Fibroblast of villous mesenchyme (primary cell): ENCODE data around the gene ZSWIM8. TPM values are rescaled to one million over a fixed set of nuclear protein-coding genes. Genes with fewer than 3 reads are reported as not detected.
"Not testable (repeated sequence)": the region's sequence is repeated elsewhere in the genome, so short reads cannot be mapped to it uniquely, and the experiment has no call there.

ENCODE experiments used
- DNase-seq: peaks from one replicate; pipeline ENCODE4 v3.0.0-alpha.2; 2010; ENCODE audit warnings: low read depth
- H3K4me3 ChIP-seq: 2 replicates; pipeline ENCODE4 v1.5.1; 2011; ENCODE audit warnings: low read depth, mild to moderate bottlenecking, low read length
- CTCF ChIP-seq: IDR thresholded peaks from 2 replicates; pipeline ENCODE4 v1.5.1; 2012; ENCODE audit warnings: low read depth, mild to moderate bottlenecking, low read length; ENCODE audit not compliant: insufficient read depth
- total RNA-seq: library from RNA; depleted of rRNA; stranded (reverse); fragments of >200 nt; gene quantifications from 2 replicates; pipeline ENCODE4 v1.2.3, GENCODE V29; 2012

Gene ZSWIM8
- total RNA-seq = 70.2 and 82.5 TPM in 2 replicates

GRCh38 chr10:73785211-73785720 is at the start of gene ZSWIM8:
TSS of gene ZSWIM8 (plus strand) at chr10:73785606. CDS start at chr10:73785879, 273 bp downstream.
- DNase-seq = peak; percentile 97
- TF ChIP-seq CTCF = no peak
- peak within 1 kb of the TSS; percentile 75 for H3K4me3 ChIP-seq

GRCh38 chr10:73740501-73741254 is 44.7 kb upstream of the ZSWIM8 start:
- not testable (repeated sequence) for H3K4me3 ChIP-seq, DNase-seq

DNA sequence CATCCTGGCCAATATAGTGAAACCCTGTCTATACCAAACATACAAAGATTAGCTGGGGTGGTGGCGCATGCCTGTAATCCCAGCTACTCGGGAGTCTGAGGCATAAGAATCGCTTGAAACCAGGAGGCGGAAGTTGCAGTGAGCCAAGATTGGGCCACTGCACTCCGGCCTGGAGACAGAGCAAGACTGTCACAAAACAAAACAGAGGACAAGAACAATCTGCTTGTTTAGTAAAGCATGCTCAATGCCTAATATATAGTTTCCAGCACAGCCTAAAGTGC is 43.0 kb upstream of the ZSWIM8 start:
- DNase-seq = no peak
- TF ChIP-seq CTCF = no peak
- no peak overlapping the region for H3K4me3 ChIP-seq

GRCh38 chr10:73743327-73743904 is 42.0 kb upstream of the ZSWIM8 start:
- peak overlapping the region; percentile 81 for H3K4me3 ChIP-seq
- no peak for DNase-seq
- no peak for TF ChIP-seq CTCF

GRCh38 chr10:73743905-73744663 is 41.3 kb upstream of the ZSWIM8 start, which contains the start of gene SEC24C:
TSS of gene SEC24C (plus strand) at chr10:73744372. CDS start at chr10:73746833, 2,461 bp downstream.
- DNase-seq = peak; percentile 97
- peak within 1 kb of the TSS; percentile 81 for H3K4me3 ChIP-seq
- no peak for TF ChIP-seq CTCF

DNA sequence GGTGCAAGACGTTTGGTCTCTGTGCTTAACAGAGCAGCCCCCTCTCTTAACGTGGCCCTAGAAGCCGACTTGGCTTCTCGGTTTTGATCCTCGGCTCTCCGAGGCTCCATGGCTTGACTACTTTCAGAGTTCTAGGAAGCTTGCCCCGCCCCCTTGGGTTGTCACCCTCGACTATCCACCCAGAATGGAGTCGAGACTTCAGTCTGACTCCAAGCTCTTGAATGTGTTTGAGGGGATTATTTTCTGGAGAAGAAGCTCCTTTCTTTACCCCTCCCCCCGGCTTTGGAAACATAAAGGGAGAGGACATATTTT is 40.8 kb upstream of the ZSWIM8 start:
- peak; percentile 73 for DNase-seq
- no peak for TF ChIP-seq CTCF
- H3K4me3 ChIP-seq = peak overlapping the region; percentile 81

DNA sequence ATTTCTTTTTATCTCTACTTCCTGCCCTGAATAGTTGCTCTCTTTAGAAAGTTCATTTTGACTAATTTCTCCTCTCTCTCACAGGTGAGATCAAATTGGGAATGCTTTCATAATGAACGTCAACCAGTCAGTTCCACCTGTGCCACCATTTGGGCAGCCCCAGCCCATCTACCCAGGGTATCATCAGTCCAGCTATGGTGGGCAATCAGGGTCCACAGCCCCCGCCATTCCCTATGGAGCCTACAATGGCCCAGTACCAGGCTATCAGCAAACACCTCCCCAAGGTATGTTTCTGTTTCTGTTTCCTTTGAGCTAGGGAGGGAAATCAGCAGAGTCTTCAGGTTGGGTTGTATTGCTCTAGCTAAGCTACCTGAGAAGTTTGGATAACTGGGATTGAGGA is 38.7 kb upstream of the ZSWIM8 start:
- DNase-seq = no peak
- TF ChIP-seq CTCF = no peak
- H3K4me3 ChIP-seq = no peak overlapping the region
